ENCODE data around the gene TRIM13. TPM values are rescaled to one million over a fixed set of nuclear protein-coding genes. Genes with fewer than 3 reads are reported as not detected.
A peak's percentile ranks its signal among the peaks of the same experiment; 100 is the strongest.
"Not testable (repeated sequence)": the region's sequence is repeated elsewhere in the genome, so short reads cannot be mapped to it uniquely, and the experiment has no call there.

The TRIM13 gene
- 3.6 and 11.9 TPM in 2 replicates for total RNA-seq (2014; rRNA removed; shearing (Covaris generic))

- peak; percentile 92 for DNase-seq (ENCODE audit: low spot score)
- in situ Hi-C loops (cut with HindIII; ENCODE audit: low sequenced_read_pairs), result no loop called here
Measured at GRCh38 chr13:49996951-49997895, at the start of gene TRIM13. Gene TRIM13 (plus strand): TSS chr13:49997042. CDS start chr13:50011941, 14,899 bp downstream.

GRCh38 chr13:49948777-49949270 lies 48.0 kb upstream of the TRIM13 start:
- DNase-seq (ENCODE audit: low spot score); in situ Hi-C loops (cut with HindIII; ENCODE audit: low sequenced_read_pairs): not testable (repeated sequence)

GRCh38 chr13:49951754-49952535 lies 44.9 kb upstream of the TRIM13 start:
- in situ Hi-C loops (cut with HindIII; ENCODE audit: low sequenced_read_pairs), result no loop called here
- DNase-seq (ENCODE audit: low spot score), result no peak

GRCh38 chr13:49953560-49953959 lies 43.3 kb upstream of the TRIM13 start:
- no peak for DNase-seq (ENCODE audit: low spot score)
- in situ Hi-C loops (cut with HindIII; ENCODE audit: low sequenced_read_pairs), result no loop called here

GRCh38 chr13:49954674-49955455 lies 42.0 kb upstream of the TRIM13 start:
- no peak for DNase-seq (ENCODE audit: low spot score)
- in situ Hi-C loops (cut with HindIII; ENCODE audit: low sequenced_read_pairs), result no loop called here

GRCh38 chr13:49956131-49956530 lies 40.7 kb upstream of the TRIM13 start:
- in situ Hi-C loops (cut with HindIII; ENCODE audit: low sequenced_read_pairs), result no loop called here
- DNase-seq (ENCODE audit: low spot score), result no peak

GRCh38 chr13:49958321-49958720 lies 38.5 kb upstream of the TRIM13 start:
- DNase-seq (ENCODE audit: low spot score), result no peak
- in situ Hi-C loops (cut with HindIII; ENCODE audit: low sequenced_read_pairs), result no loop called here

- in situ Hi-C loops (cut with HindIII; ENCODE audit: low sequenced_read_pairs), result no loop called here
Measured at GRCh38 chr13:49967456-49967855, 29.4 kb upstream of the TRIM13 start.

GRCh38 chr13:49972709-49973108 lies 24.1 kb upstream of the TRIM13 start:
- no peak for DNase-seq (ENCODE audit: low spot score)
- in situ Hi-C loops (cut with HindIII; ENCODE audit: low sequenced_read_pairs), result no loop called here

More at GRCh38 chr13:49967456-49967855, 29.4 kb upstream of the TRIM13 start:
- DNase-seq (ENCODE audit: low spot score), result no peak

- in situ Hi-C loops (cut with HindIII; ENCODE audit: low sequenced_read_pairs), result no loop called here
- no peak for DNase-seq (ENCODE audit: low spot score)
Measured at GRCh38 chr13:49975826-49976225, 21.0 kb upstream of the TRIM13 start.

- in situ Hi-C loops (cut with HindIII; ENCODE audit: low sequenced_read_pairs), result no loop called here
- DNase-seq (ENCODE audit: low spot score), result peak; percentile 85
Measured at GRCh38 chr13:49976314-49977258, 20.3 kb upstream of the TRIM13 start.

- no peak for DNase-seq (ENCODE audit: low spot score)
- in situ Hi-C loops (cut with HindIII; ENCODE audit: low sequenced_read_pairs), result no loop called here
Measured at GRCh38 chr13:49977992-49978391, 18.9 kb upstream of the TRIM13 start.

GRCh38 chr13:49980266-49980665 lies 16.6 kb upstream of the TRIM13 start:
- in situ Hi-C loops (cut with HindIII; ENCODE audit: low sequenced_read_pairs), result no loop called here
- no peak for DNase-seq (ENCODE audit: low spot score)

- in situ Hi-C loops (cut with HindIII; ENCODE audit: low sequenced_read_pairs), result no loop called here
- peak; percentile 73 for DNase-seq (ENCODE audit: low spot score)
Measured at GRCh38 chr13:49985129-49985528, 11.7 kb upstream of the TRIM13 start.

GRCh38 chr13:49986471-49986870 lies 10.4 kb upstream of the TRIM13 start:
- DNase-seq (ENCODE audit: low spot score), result no peak
- in situ Hi-C loops (cut with HindIII; ENCODE audit: low sequenced_read_pairs), result no loop called here

GRCh38 chr13:49990612-49991011 lies 6.2 kb upstream of the TRIM13 start:
- in situ Hi-C loops (cut with HindIII; ENCODE audit: low sequenced_read_pairs); DNase-seq (ENCODE audit: low spot score): not testable (repeated sequence)

GRCh38 chr13:49993111-49993510 lies 3.7 kb upstream of the TRIM13 start:
- in situ Hi-C loops (cut with HindIII; ENCODE audit: low sequenced_read_pairs), result no loop called here
- DNase-seq (ENCODE audit: low spot score), result no peak

GRCh38 chr13:49993666-49994065 lies 3.2 kb upstream of the TRIM13 start:
- DNase-seq (ENCODE audit: low spot score), result no peak
- in situ Hi-C loops (cut with HindIII; ENCODE audit: low sequenced_read_pairs), result no loop called here
